Peyer's patch (tissue), 4 donors: ENCODE measurements around the gene PSMD13. TPM values are rescaled to one million over a fixed set of nuclear protein-coding genes. Genes with fewer than 3 reads are reported as not detected.

Experiments used
- DNase-seq, 3 donors: peaks; one replicate each; pipeline ENCODE4 v3.0.0-alpha.2; 2017 to 2019
- H3K27ac ChIP-seq, 4 donors: fragments of 200-600 bp; sonication (generic); one replicate each; pipeline ENCODE4 v1.5.1; 2016 to 2019
- H3K27me3 ChIP-seq, 2 donors: fragments of 200-600 bp; sonication (generic); one replicate each; pipeline ENCODE4 v1.5.1; 2019
- H3K36me3 ChIP-seq, 3 donors: fragments of 200-600 bp; sonication (generic); one replicate each; pipeline ENCODE4 v1.5.1; 2016 to 2019
- H3K4me1 ChIP-seq, 4 donors: fragments of 200-600 bp; sonication (generic); one replicate each; pipeline ENCODE4 v1.5.1; 2016 to 2019
- H3K4me3 ChIP-seq, 4 donors: fragments of 200-600 bp; sonication (generic); 1 replicate in 3 of 4; 2 replicates in 1 of 4; pipeline ENCODE4 v1.5.1; 2016 to 2019; ENCODE audit warnings: mild to moderate bottlenecking in 1 of 4
- H3K9me3 ChIP-seq, 4 donors: fragments of 200-600 bp; sonication (generic); one replicate each; pipeline ENCODE4 v1.5.1; 2016 to 2019; ENCODE audit warnings: mild to moderate bottlenecking in 1 of 4
- POLR2A ChIP-seq, 2 donors: fragments of 450-650 bp; IDR thresholded peaks; one replicate each; pipeline ENCODE4 v1.5.1; 2017; ENCODE audit warnings: antibody characterized with exemption in 2 of 2, mild to moderate bottlenecking in 2 of 2, moderate library complexity in 2 of 2
- total RNA-seq, 4 donors: library from RNA; depleted of rRNA; stranded (reverse); fragments of >200 nt; gene quantifications; one replicate each; pipeline ENCODE4 v1.1.0, GENCODE V29; 2016
- TF ChIP-seq, protein P1 (sequence below), 6 experiments: fragments of 450-650 bp in 4 of 6; fragments of 200-600 bp in 2 of 6; sonication (generic) in 1 of 6; IDR thresholded peaks; one replicate each; pipeline ENCODE4 v1.5.1; 2017 to 2019; ENCODE audit warnings: antibody characterized with exemption in 6 of 6, mild to moderate bottlenecking in 3 of 6, moderate library complexity in 1 of 6

Gene PSMD13
- total RNA-seq, 4 donors from 2014 or later, result 74.5 to 125 (median 96.9) TPM

DNA sequence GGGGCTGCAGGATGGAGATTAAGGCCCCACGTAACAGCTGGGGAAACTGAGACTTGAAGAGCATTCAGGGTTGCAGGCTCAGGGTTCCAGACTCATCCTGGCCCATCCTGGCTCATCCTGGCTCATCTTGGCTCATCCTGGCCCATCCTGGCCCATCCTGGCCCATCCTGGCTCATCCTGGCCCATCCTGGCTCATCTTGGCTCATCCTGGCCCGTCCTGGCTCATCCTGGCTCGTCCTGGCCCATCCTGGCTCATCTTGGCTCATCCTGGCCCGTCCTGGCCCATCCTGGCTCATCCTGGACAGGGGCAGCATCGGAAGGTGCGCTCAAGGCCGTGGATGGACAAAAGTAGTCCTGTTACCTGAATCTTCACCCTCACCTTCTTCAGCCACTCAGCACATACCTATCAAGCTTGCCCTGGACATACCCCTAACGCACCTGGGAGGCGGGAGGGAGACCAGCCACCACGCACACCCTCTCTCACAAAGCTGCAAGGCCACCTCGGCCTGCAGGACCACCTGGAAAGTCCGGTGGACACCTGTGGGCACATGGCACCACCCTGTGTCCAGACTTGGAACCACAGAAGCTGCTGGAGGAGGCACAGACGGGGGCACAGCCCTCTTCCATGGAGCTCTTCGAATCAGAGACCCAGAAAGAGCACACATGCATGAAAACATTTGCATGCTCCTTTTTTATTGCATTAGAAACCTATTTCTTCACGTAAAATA, 21.2 kb downstream of the PSMD13 start:
- H3K9me3 ChIP-seq, result no peaks in the 10 kb centered on the region
- H3K36me3 ChIP-seq, result peaks cover 0 to 10% (median 0%) of the 10 kb centered on the region in 3 donors
- TF ChIP-seq, protein P1, sequence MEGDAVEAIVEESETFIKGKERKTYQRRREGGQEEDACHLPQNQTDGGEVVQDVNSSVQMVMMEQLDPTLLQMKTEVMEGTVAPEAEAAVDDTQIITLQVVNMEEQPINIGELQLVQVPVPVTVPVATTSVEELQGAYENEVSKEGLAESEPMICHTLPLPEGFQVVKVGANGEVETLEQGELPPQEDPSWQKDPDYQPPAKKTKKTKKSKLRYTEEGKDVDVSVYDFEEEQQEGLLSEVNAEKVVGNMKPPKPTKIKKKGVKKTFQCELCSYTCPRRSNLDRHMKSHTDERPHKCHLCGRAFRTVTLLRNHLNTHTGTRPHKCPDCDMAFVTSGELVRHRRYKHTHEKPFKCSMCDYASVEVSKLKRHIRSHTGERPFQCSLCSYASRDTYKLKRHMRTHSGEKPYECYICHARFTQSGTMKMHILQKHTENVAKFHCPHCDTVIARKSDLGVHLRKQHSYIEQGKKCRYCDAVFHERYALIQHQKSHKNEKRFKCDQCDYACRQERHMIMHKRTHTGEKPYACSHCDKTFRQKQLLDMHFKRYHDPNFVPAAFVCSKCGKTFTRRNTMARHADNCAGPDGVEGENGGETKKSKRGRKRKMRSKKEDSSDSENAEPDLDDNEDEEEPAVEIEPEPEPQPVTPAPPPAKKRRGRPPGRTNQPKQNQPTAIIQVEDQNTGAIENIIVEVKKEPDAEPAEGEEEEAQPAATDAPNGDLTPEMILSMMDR (IDR thresholded peaks at IDR 0.05), result peak in 3 of 6 experiments; percentile 31 to 42 (median 31)
- no peak for TF ChIP-seq POLR2A (IDR thresholded peaks at IDR 0.05)
- peak overlapping the region in 1 of 4 donors; percentile 44 for H3K27ac ChIP-seq
- DNase-seq, result no peak
- H3K4me1 ChIP-seq, result no peaks in the 10 kb centered on the region
- no peaks in the 10 kb centered on the region for H3K27me3 ChIP-seq
- no peak overlapping the region for H3K4me3 ChIP-seq

GRCh38 chr11:259413-259812, 22.6 kb downstream of the PSMD13 start:
- TF ChIP-seq, protein P1 (IDR thresholded peaks at IDR 0.05), result no peak
- TF ChIP-seq POLR2A (IDR thresholded peaks at IDR 0.05), result no peak
- H3K4me3 ChIP-seq, result no peak overlapping the region
- no peaks in the 10 kb centered on the region for H3K36me3 ChIP-seq
- H3K27me3 ChIP-seq, result no peaks in the 10 kb centered on the region
- H3K4me1 ChIP-seq, result no peaks in the 10 kb centered on the region
- no peak overlapping the region for H3K27ac ChIP-seq
- H3K9me3 ChIP-seq, result no peaks in the 10 kb centered on the region
- no peak for DNase-seq

GRCh38 chr11:261624-262023, 24.8 kb downstream of the PSMD13 start:
- DNase-seq, result no peak
- H3K4me1 ChIP-seq, result no peaks in the 10 kb centered on the region

DNA sequence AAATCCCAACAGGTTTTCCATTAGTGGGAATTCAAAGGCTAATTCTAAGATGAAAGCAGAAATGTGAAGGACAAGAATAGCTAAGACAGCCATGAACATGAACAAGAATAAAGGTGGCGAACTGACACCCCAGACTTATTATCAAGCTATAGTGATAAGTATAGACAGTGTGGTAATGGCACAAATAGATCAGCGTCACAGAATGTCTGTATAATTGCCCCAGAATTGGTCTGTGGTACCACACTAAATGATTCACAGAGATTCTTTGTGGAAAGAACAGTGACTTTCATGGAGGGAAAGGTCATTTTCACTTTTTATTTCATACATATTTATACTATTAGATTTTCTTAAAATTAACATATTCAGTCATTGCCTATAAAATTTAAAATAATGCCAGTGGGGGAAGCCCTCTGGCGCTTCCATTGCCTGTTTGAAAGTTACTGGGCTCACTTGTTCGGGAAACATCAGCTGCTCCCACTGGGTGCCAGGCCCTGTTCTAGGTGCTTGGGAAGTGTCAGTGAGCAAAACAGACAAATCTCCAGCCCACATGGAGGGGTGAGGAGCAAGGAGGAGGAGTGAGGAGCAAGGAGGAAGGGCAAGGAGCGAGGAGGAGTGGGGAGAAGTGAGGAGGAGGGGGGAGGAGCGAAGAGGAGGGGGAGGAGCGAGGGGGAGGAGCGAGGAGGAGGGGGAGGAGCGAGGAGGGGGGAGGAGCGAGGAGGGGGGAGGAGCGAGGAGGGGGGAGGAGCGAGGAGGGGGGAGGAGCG, 30.1 kb downstream of the PSMD13 start:
- H3K9me3 ChIP-seq, result no peaks in the 10 kb centered on the region
- no peaks in the 10 kb centered on the region for H3K36me3 ChIP-seq
- H3K4me1 ChIP-seq, result peaks cover 6 to 22% (median 8%) of the 10 kb centered on the region in 4 donors
- DNase-seq, result peak in 2 of 3 donors; percentile 58 to 69
- H3K4me3 ChIP-seq, result no peak overlapping the region
- no peak for TF ChIP-seq POLR2A (IDR thresholded peaks at IDR 0.05)
- TF ChIP-seq, protein P1 (IDR thresholded peaks at IDR 0.05), result no peak
- no peaks in the 10 kb centered on the region for H3K27me3 ChIP-seq
- H3K27ac ChIP-seq, result peak overlapping the region in 1 of 4 donors; percentile 68

More at GRCh38 chr11:261624-262023, 24.8 kb downstream of the PSMD13 start:
- H3K27me3 ChIP-seq, result no peaks in the 10 kb centered on the region
- no peaks in the 10 kb centered on the region for H3K9me3 ChIP-seq
- TF ChIP-seq, protein P1 (IDR thresholded peaks at IDR 0.05), result no peak
- no peak for TF ChIP-seq POLR2A (IDR thresholded peaks at IDR 0.05)
- no peaks in the 10 kb centered on the region for H3K36me3 ChIP-seq
- H3K4me3 ChIP-seq, result no peak overlapping the region
- no peak overlapping the region for H3K27ac ChIP-seq

DNA sequence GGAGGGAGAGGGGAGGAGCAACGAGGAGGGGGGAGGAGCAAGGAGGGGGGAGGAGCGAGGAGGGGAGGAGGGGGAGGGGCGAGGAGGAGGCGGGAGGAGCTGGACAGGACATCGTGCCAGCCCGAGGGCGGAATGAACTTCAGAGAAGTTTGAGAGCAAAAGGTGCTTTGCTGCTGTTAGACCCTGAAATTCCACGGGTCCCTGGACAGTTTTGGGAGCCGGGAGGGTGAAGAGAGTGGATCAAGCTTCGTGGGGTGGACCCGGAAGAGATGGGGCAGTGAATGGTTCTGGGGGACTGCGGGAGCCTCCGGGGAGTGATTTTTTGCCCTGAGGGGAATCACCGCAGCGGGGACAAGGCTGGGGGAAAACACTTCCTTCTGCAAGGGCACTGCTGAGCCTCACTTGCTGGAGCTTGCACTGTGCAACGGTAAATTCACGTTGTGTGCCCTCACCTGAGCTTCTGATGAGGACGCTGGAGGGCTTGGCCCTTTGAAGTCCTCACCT, 30.8 kb downstream of the PSMD13 start:
- H3K4me1 ChIP-seq, result peaks cover 6 to 23% (median 8%) of the 10 kb centered on the region in 4 donors
- H3K36me3 ChIP-seq, result no peaks in the 10 kb centered on the region
- peak overlapping the region; percentile 41 to 64 (median 58) for H3K4me3 ChIP-seq
- H3K27ac ChIP-seq, result peak overlapping the region; percentile 93 to 97 (median 94)
- no peaks in the 10 kb centered on the region for H3K9me3 ChIP-seq
- DNase-seq, result peak; percentile 77 to 90 (median 82)
- TF ChIP-seq, protein P1 (IDR thresholded peaks at IDR 0.05), result no peak
- TF ChIP-seq POLR2A (IDR thresholded peaks at IDR 0.05), result peak in 1 of 2 donors; percentile 75
- H3K27me3 ChIP-seq, result no peaks in the 10 kb centered on the region
